H9 (cell line): ENCODE measurements around the gene IER5L. TPM values are rescaled to one million over a fixed set of nuclear protein-coding genes. Genes with fewer than 3 reads are reported as not detected.

Experiments used
- DNase-seq: peaks from one replicate; pipeline ENCODE4 v3.0.0-alpha.2; 2017
- H2AFZ ChIP-seq: one replicate; pipeline ENCODE4 v1.6.1; 2013; ENCODE audit warnings: mild to moderate bottlenecking, low read length, control low read depth, moderate library complexity
- H2AK5ac ChIP-seq: 2 replicates; pipeline ENCODE4 v1.6.1; 2013; ENCODE audit warnings: low read length, control low read depth, mixed read lengths; ENCODE audit not compliant: insufficient read length
- H2BK120ac ChIP-seq: one replicate; pipeline ENCODE4 v1.6.1; 2013; ENCODE audit warnings: low read depth, mild to moderate bottlenecking, low read length, control low read depth, inconsistent platforms; ENCODE audit not compliant: poor library complexity, severe bottlenecking
- H2BK12ac ChIP-seq: 2 replicates; pipeline ENCODE4 v1.6.1; 2013; ENCODE audit warnings: low read length, control low read depth, mixed read lengths, low read depth; ENCODE audit not compliant: insufficient read length
- H2BK15ac ChIP-seq: 2 replicates; pipeline ENCODE4 v1.6.1; 2013; ENCODE audit warnings: low read depth, low read length, control low read depth
- H2BK20ac ChIP-seq: one replicate; pipeline ENCODE4 v1.6.1; 2013; ENCODE audit warnings: low read depth, mild to moderate bottlenecking, low read length, control low read depth, inconsistent platforms; ENCODE audit not compliant: poor library complexity, severe bottlenecking
- H2BK5ac ChIP-seq: 2 replicates; pipeline ENCODE4 v1.6.1; 2013; ENCODE audit warnings: low read length, control low read depth, mixed read lengths; ENCODE audit not compliant: insufficient read length
- H3K14ac ChIP-seq: 2 replicates; pipeline ENCODE4 v1.6.1; 2013; ENCODE audit warnings: low read length, control low read depth; ENCODE audit not compliant: insufficient read depth
- H3K18ac ChIP-seq: 2 replicates; pipeline ENCODE4 v1.6.1; 2013; ENCODE audit warnings: low read depth, mild to moderate bottlenecking, mixed read lengths, low read length, control low read depth; ENCODE audit not compliant: insufficient read length
- H3K23ac ChIP-seq: 2 replicates; pipeline ENCODE4 v1.6.1; 2013; ENCODE audit warnings: low read length, control low read depth, mixed read lengths, low read depth; ENCODE audit not compliant: insufficient read length
- H3K23me2 ChIP-seq: 2 replicates; pipeline ENCODE4 v1.6.1; 2013; ENCODE audit warnings: low read depth, mild to moderate bottlenecking, mixed read lengths, low read length, control low read depth; ENCODE audit not compliant: insufficient read length, poor library complexity, severe bottlenecking
- H3K27ac ChIP-seq: 2 replicates; pipeline ENCODE4 v1.5.1; 2013; ENCODE audit warnings: low read length, control low read depth, mixed read lengths, low read depth; ENCODE audit not compliant: insufficient read length
- H3K27me3 ChIP-seq: 2 replicates; pipeline ENCODE4 v1.6.1; 2013; ENCODE audit warnings: low read length, control low read depth, inconsistent platforms; ENCODE audit not compliant: insufficient read depth
- H3K4ac ChIP-seq: 2 replicates; pipeline ENCODE4 v1.6.1; 2013; ENCODE audit warnings: low read depth, mild to moderate bottlenecking, control low read depth, inconsistent platforms, low read length, moderate library complexity
- H3K4me1 ChIP-seq: 2 replicates; pipeline ENCODE4 v1.6.1; 2013; ENCODE audit warnings: low read length, control low read depth, inconsistent platforms; ENCODE audit not compliant: insufficient read depth
- H3K4me2 ChIP-seq: 2 replicates; pipeline ENCODE4 v1.6.1; 2013; ENCODE audit warnings: low read length, control low read depth, mixed read lengths; ENCODE audit not compliant: insufficient read length, insufficient read depth
- H3K56ac ChIP-seq: 2 replicates; pipeline ENCODE4 v1.6.1; 2013; ENCODE audit warnings: low read depth, mild to moderate bottlenecking, mixed read lengths, low read length, control low read depth; ENCODE audit not compliant: insufficient read length
- H3K79me1 ChIP-seq: 2 replicates; pipeline ENCODE4 v1.6.1; 2013; ENCODE audit warnings: low read depth, mild to moderate bottlenecking, moderate library complexity, low read length, control low read depth, inconsistent platforms; ENCODE audit not compliant: insufficient read depth, poor library complexity, severe bottlenecking
- H3K79me2 ChIP-seq: 2 replicates; pipeline ENCODE4 v1.6.1; 2013; ENCODE audit warnings: low read length, control low read depth, inconsistent platforms; ENCODE audit not compliant: insufficient read depth
- H3K9ac ChIP-seq: 2 replicates; pipeline ENCODE4 v1.6.1; 2013; ENCODE audit warnings: low read length, control low read depth, mixed read lengths; ENCODE audit not compliant: insufficient read length; ENCODE audit errors: extremely low read depth
- H3K9me3 ChIP-seq: one replicate; pipeline ENCODE4 v1.6.1; 2013; ENCODE audit warnings: low read depth, low read length, inconsistent platforms; ENCODE audit not compliant: control insufficient read depth
- H3T11ph ChIP-seq: one replicate; pipeline ENCODE4 v1.6.1; 2013; ENCODE audit warnings: mild to moderate bottlenecking, low read length, control low read depth, inconsistent platforms
- H4K20me1 ChIP-seq: one replicate; pipeline ENCODE4 v1.6.1; 2013; ENCODE audit not compliant: control insufficient read depth, insufficient read length, insufficient read depth
- H4K5ac ChIP-seq: 2 replicates; pipeline ENCODE4 v1.6.1; 2013; ENCODE audit warnings: low read depth, mild to moderate bottlenecking, mixed read lengths, low read length, control low read depth; ENCODE audit not compliant: insufficient read length
- H4K8ac ChIP-seq: replicated peaks from 2 replicates; pipeline ENCODE4 v1.6.1; 2013; ENCODE audit warnings: low read length, control low read depth, mixed read lengths, low read depth; ENCODE audit not compliant: insufficient read length
- H4K91ac ChIP-seq: 2 replicates; pipeline ENCODE4 v1.6.1; 2013; ENCODE audit warnings: low read depth, mild to moderate bottlenecking, moderate library complexity, mixed read lengths, low read length, control low read depth; ENCODE audit not compliant: insufficient read length
- H3K27ac Mint-ChIP-seq, 3 experiments: 2 replicates in 2 of 3; 3 replicates in 1 of 3; pipeline ENCODE4 v1.8.0; 2020 to 2021; ENCODE audit warnings: mixed read lengths in 3 of 3, mild to moderate bottlenecking in 1 of 3, moderate library complexity in 1 of 3
- H3K27me3 Mint-ChIP-seq: 2 replicates; pipeline ENCODE4 v1.8.0; 2021; ENCODE audit warnings: low read depth, mild to moderate bottlenecking, moderate library complexity, mixed read lengths
- H3K36me3 Mint-ChIP-seq, 3 experiments: 2 replicates in 2 of 3; 3 replicates in 1 of 3; pipeline ENCODE4 v1.8.0; 2020 to 2021; ENCODE audit warnings: low read depth in 3 of 3, mixed read lengths in 3 of 3; ENCODE audit not compliant: insufficient read depth in 1 of 3
- H3K4me1 Mint-ChIP-seq, 2 experiments: 2 replicates each; pipeline ENCODE4 v1.8.0; 2020; ENCODE audit warnings: mixed read lengths in 2 of 2
- H3K4me3 Mint-ChIP-seq, 2 experiments: 2 replicates in 1 of 2; 3 replicates in 1 of 2; pipeline ENCODE4 v1.8.0; 2020 to 2021; ENCODE audit warnings: mild to moderate bottlenecking in 2 of 2, mixed read lengths in 2 of 2, moderate library complexity in 1 of 2
- H3K9me3 Mint-ChIP-seq, 2 experiments: 2 replicates in 1 of 2; 3 replicates in 1 of 2; pipeline ENCODE4 v1.8.0; 2020; ENCODE audit warnings: mild to moderate bottlenecking in 2 of 2, mixed read lengths in 2 of 2, moderate library complexity in 1 of 2
- CTCF ChIP-seq: fragments of 200-600 bp; sonication (generic); conservative IDR thresholded peaks from 3 replicates; pipeline ENCODE4 v1.8.0; 2021; ENCODE audit warnings: antibody characterized with exemption, mild to moderate bottlenecking
- total RNA-seq: library from RNA; stranded (reverse); gene quantifications from 2 replicates; pipeline ENCODE4 v1.2.1, GENCODE V29; 2021

The IER5L gene
- total RNA-seq, 1 experiment from 2014 or later, result 1.0 TPM

- Histone ChIP-seq H3K4me2 (no peak overlapping the region), H2AFZ (no peak overlapping the region), H2BK5ac (no peak overlapping the region), H3K14ac (no peak overlapping the region), H4K5ac (no peak overlapping the region), H2BK15ac (no peak overlapping the region), H3K23ac (no peak overlapping the region), H2BK20ac (no peak overlapping the region), H3K27me3 (no peaks in the 10 kb centered on the region), H2BK120ac (no peak overlapping the region), H4K8ac (no peak overlapping the region), H2BK12ac (no peak overlapping the region), H3K79me2 (no peaks in the 10 kb centered on the region), H3K79me1 (no peaks in the 10 kb centered on the region), H3K27ac (no peak overlapping the region), H4K20me1 (no peaks in the 10 kb centered on the region), H3K4me1 (peaks cover 8% of the 10 kb centered on the region; the same call in 1 of the 2 replicates), H3T11ph (no peak overlapping the region), H3K56ac (no peak overlapping the region), H3K4ac (no peak overlapping the region), H2AK5ac (no peak overlapping the region), H3K9ac (no peak overlapping the region), H4K91ac (no peak overlapping the region), H3K9me3 (no peaks in the 10 kb centered on the region), H3K18ac (no peak overlapping the region), H3K23me2 (no peaks in the 10 kb centered on the region)
- DNase-seq, result no peak
- H3K9me3 Mint-ChIP-seq, result no peaks in the 10 kb centered on the region; a peak in 2 of 5 replicates
- H3K27me3 Mint-ChIP-seq, result peaks cover 2% of the 10 kb centered on the region
- no peak for TF ChIP-seq CTCF
- H3K4me3 Mint-ChIP-seq, result no peak overlapping the region
- peaks cover 0 to 3% (median 2%) of the 10 kb centered on the region in 3 experiments; a peak in 2 of 7 replicates for H3K36me3 Mint-ChIP-seq
- H3K27ac Mint-ChIP-seq, result no peak overlapping the region
- peaks cover 20 to 44% of the 10 kb centered on the region in 2 experiments for H3K4me1 Mint-ChIP-seq
Measured at GRCh38 chr9:129165198-129165597, 12.9 kb downstream of the IER5L start.
